NCI-H82 (cell line): ENCODE data around the gene OR2V1.
A peak's percentile ranks its signal among the peaks of the same experiment; 100 is the strongest.
"Not testable (repeated sequence)": the region's sequence is repeated elsewhere in the genome, so short reads cannot be mapped to it uniquely, and the experiment has no call there.

Experiments
- DNase-seq: peaks from one replicate; lab custom pipeline; 2025; lab: John Stamatoyannopoulos, UW

Gene OR2V1

GRCh38 chr5:181127907-181128626, 2.9 kb downstream of the OR2V1 start:
- DNase-seq = no peak

GRCh38 chr5:181127456-181127855, 3.5 kb downstream of the OR2V1 start:
- DNase-seq = no peak

GRCh38 chr5:181126841-181127240, 4.1 kb downstream of the OR2V1 start:
- no peak for DNase-seq

GRCh38 chr5:181124526-181124925, 6.4 kb downstream of the OR2V1 start:
- DNase-seq = no peak

GRCh38 chr5:181121675-181122561, 9.1 kb downstream of the OR2V1 start:
- no peak for DNase-seq

GRCh38 chr5:181120761-181121160, 10.2 kb downstream of the OR2V1 start:
- no peak for DNase-seq

- DNase-seq = no peak
Measured at GRCh38 chr5:181120306-181120705, 10.7 kb downstream of the OR2V1 start.

GRCh38 chr5:181119105-181119504, 11.9 kb downstream of the OR2V1 start:
- no peak for DNase-seq

GRCh38 chr5:181118369-181118768, 12.6 kb downstream of the OR2V1 start:
- DNase-seq = no peak

GRCh38 chr5:181114844-181115778, 15.9 kb downstream of the OR2V1 start:
- no peak for DNase-seq

- no peak for DNase-seq
Measured at GRCh38 chr5:181114284-181114843, 16.6 kb downstream of the OR2V1 start.

- DNase-seq = not testable (repeated sequence)
Measured at GRCh38 chr5:181113572-181113971, 17.4 kb downstream of the OR2V1 start.

- no peak for DNase-seq
Measured at GRCh38 chr5:181112476-181112875, 18.5 kb downstream of the OR2V1 start.

GRCh38 chr5:181111010-181111409, 20.0 kb downstream of the OR2V1 start:
- DNase-seq = no peak

GRCh38 chr5:181109489-181110013, 21.4 kb downstream of the OR2V1 start:
- no peak for DNase-seq

- DNase-seq = no peak
Measured at GRCh38 chr5:181108578-181109165, 22.3 kb downstream of the OR2V1 start.

GRCh38 chr5:181107699-181108098, 23.3 kb downstream of the OR2V1 start:
- DNase-seq = peak; percentile 62

- DNase-seq = no peak
Measured at GRCh38 chr5:181105391-181106025, 25.5 kb downstream of the OR2V1 start.

GRCh38 chr5:181104606-181105390, 26.2 kb downstream of the OR2V1 start:
- not testable (repeated sequence) for DNase-seq

GRCh38 chr5:181104259-181104568, 26.8 kb downstream of the OR2V1 start:
- not testable (repeated sequence) for DNase-seq
